OCI-LY7 (cell line): ENCODE data around the gene CD86.

ENCODE experiments used
- CTCF ChIP-seq: fragments of 200-600 bp; sonication (generic); conservative IDR thresholded peaks from 2 replicates; pipeline ENCODE4 v1.5.1; 2014; ENCODE audit warnings: mild to moderate bottlenecking, antibody characterized with exemption, low read length, moderate library complexity, mixed read lengths
- EZH2phosphoT487 ChIP-seq: fragments of 200-600 bp; sonication (generic); IDR thresholded peaks from 2 replicates; pipeline ENCODE4 v1.6.1; 2018; ENCODE audit warnings: low read depth, borderline replicate concordance, mild to moderate bottlenecking, mixed run types, antibody characterized with exemption, low read length, moderate library complexity, mixed read lengths

GRCh38 chr3:122008166-122008565 lies 47.0 kb upstream of the CD86 start:
- no peak for TF ChIP-seq CTCF
- TF ChIP-seq EZH2phosphoT487, result no peak
